Stomach (tissue), 9 donors: ENCODE results near the gene ALKAL2. TPM values are rescaled to one million over a fixed set of nuclear protein-coding genes. Genes with fewer than 3 reads are reported as not detected.

Experiments used
- DNase-seq, 2 donors: peaks; one replicate each; pipeline versions ENCODE4 v3.0.0 to v3.0.0-alpha.2; 2013 to 2019
- H3K27ac ChIP-seq, 5 donors: fragments of 200-600 bp in 4 of 5; sonication (generic) in 4 of 5; one replicate each; pipeline ENCODE4 v1.5.1; 2013 to 2019; ENCODE audit warnings: mild to moderate bottlenecking in 1 of 5, moderate library complexity in 1 of 5
- H3K27me3 ChIP-seq, 3 donors: fragments of 200-600 bp; sonication (generic); one replicate each; pipeline ENCODE4 v1.5.1; 2017 to 2019; ENCODE audit warnings: mixed run types in 1 of 3
- H3K36me3 ChIP-seq, 4 donors: fragments of 200-600 bp; sonication (generic); 1 replicate in 3 of 4; 2 replicates in 1 of 4; pipeline ENCODE4 v1.5.1; 2016 to 2019
- H3K4me1 ChIP-seq, 4 donors: fragments of 200-600 bp; sonication (generic); one replicate each; pipeline ENCODE4 v1.5.1; 2016 to 2019
- H3K4me3 ChIP-seq, 4 donors: fragments of 200-600 bp; sonication (generic) in 3 of 4; one replicate each; pipeline ENCODE4 v1.5.1; 2016 to 2019; ENCODE audit warnings: mild to moderate bottlenecking in 1 of 4
- H3K9me3 ChIP-seq, 4 donors: fragments of 200-600 bp; sonication (generic); one replicate each; pipeline ENCODE4 v1.5.1; 2016 to 2019
- EP300 ChIP-seq: sonication (generic); formaldehyde crosslinking; IDR thresholded peaks from one replicate; pipeline ENCODE4 v1.6.1; 2017; ENCODE audit warnings: antibody characterized with exemption
- POLR2A ChIP-seq, 4 donors: fragments of 450-650 bp; IDR thresholded peaks; one replicate each; pipeline ENCODE4 v1.6.1; 2016; ENCODE audit warnings: antibody characterized with exemption in 4 of 4, control low read depth in 2 of 4, mild to moderate bottlenecking in 1 of 4, moderate library complexity in 1 of 4
- POLR2AphosphoS5 ChIP-seq, 3 donors: sonication (generic); formaldehyde crosslinking; IDR thresholded peaks; one replicate each; pipeline ENCODE4 v1.6.1; 2016; ENCODE audit warnings: antibody characterized with exemption in 3 of 3
- whole genome bisulfite sequencing, 5 donors: extraction: QIAGEN DNeasy Blood & Tissue Kit in 3 of 5; methylation state at CpG; one replicate each; pipeline versions ENCODE4 v1.1.5 to v1.1.7; 2013 to 2018; 5-methylcytosine and 5-hydroxymethylcytosine counted together
- intact Hi-C: fragments of 100-400 bp; cut with DNase I; formaldehyde crosslinking; loops from one replicate; pipeline ENCODE4 v1.15.1; 2023; ENCODE audit warnings: low total_unique reads
- polyA plus RNA-seq, 3 donors: library from polyadenylated mRNA; stranded (reverse); fragments of 200-250 nt; gene quantifications; one replicate each; pipeline ENCODE4 v1.2.3, GENCODE V29; 2013
- total RNA-seq, 5 donors: library from RNA; depleted of rRNA; stranded (reverse); fragments of >200 nt; gene quantifications; one replicate each; pipeline versions ENCODE4 v1.1.0 to v1.2.3, GENCODE V29; 2014 to 2016
- TF ChIP-seq, protein P1 (sequence below), 7 experiments: fragments of 450-650 bp in 4 of 7; fragments of 200-600 bp in 3 of 7; sonication (generic) in 3 of 7; IDR thresholded peaks; one replicate each; pipeline ENCODE4 v1.5.1; 2016 to 2019; ENCODE audit warnings: antibody characterized with exemption in 7 of 7, control low read depth in 2 of 7, mild to moderate bottlenecking in 1 of 7
- donor health status: healthy with polysubstance abuse.
- donor health status: Bipolar disorder and iron deficiency.
- donor health status: healthy.

The ALKAL2 gene
- total and polyA plus RNA-seq, 8 donors, result 0.45 to 29.8 (median 10.5) TPM

DNA sequence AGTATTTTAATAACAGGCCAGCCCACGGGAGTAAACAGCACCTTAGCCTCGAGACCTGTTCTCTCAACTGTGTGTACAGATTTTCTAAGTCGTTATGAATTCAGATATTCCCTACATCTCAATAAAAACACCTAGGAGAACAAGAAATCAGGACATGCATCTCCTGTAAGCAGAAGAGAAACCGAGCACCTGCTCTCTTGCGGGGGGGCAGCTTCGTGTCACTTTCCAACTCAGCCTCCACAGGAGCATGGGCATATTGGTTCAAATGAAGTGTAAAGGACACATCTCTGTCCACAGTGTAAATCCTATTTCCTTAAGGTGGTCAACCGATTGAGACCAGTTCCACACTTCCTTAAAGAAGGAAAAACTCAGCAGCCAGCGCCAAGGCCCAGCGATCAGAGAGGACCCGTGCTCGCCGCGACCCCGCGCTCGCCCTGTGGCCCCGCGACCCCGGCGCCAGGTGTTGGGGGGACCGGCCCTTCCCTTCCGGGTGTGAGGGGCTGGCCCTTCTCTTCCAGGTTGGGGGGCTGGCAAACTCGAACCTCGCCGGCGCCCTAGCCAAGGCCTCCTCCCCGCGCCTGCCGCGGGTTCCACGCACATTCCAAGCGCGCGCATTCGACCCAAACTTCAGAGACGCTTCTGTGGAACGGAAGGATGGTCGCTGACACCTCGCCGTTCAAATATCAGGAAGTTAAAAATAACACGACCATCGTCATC is 24.7 kb downstream of the ALKAL2 start:
- Histone ChIP-seq H3K9me3 (no peaks in the 10 kb centered on the region), H3K27me3 (no peaks in the 10 kb centered on the region), H3K36me3 (peaks cover 0 to 6% (median 0%) of the 10 kb centered on the region in 4 donors), H3K4me3 (peak overlapping the region; percentile 61 to 93 (median 78)), H3K4me1 (peaks cover 39 to 66% (median 62%) of the 10 kb centered on the region in 4 donors), H3K27ac (peak overlapping the region; percentile 92 to 97 (median 95))
- 15 to 31% (median 19%) methylated on average over 19 to 42 of the region's 42 CpGs for WGBS, 5 donors
- no peak for TF ChIP-seq POLR2AphosphoS5 (IDR thresholded peaks at IDR 0.05)
- peak in 1 of 2 donors; percentile 42 for DNase-seq
- intact Hi-C loops, result no loop called here

DNA sequence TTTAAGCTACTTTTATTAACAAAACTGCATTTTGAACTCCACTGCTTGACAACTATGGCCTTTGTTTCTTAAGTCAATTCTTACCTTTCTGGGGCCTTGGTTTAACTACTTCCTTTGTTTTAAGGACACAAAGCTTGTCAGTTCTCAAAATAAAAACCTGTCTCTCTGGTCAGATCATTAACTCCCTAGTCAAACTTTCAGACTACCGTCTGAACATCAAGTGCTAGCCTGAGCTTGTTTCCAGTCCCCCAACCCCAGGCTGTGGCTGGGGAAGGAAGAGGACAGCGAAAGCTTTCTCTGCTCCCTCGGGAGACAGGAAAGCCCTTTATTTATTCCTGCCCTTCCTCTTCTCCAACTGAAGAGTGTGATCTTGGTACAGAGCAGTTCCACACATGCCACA is 25.8 kb downstream of the ALKAL2 start:
- no peak for TF ChIP-seq POLR2AphosphoS5 (IDR thresholded peaks at IDR 0.05)
- TF ChIP-seq EP300, result no peak
- TF ChIP-seq POLR2A (IDR thresholded peaks at IDR 0.05), result no peak
- H3K9me3 ChIP-seq, result peaks cover 0 to 6% (median 0%) of the 10 kb centered on the region in 4 donors
- H3K27ac ChIP-seq, result peak overlapping the region; percentile 72 to 97 (median 94)
- DNase-seq, result peak in 1 of 2 donors; percentile 26
- intact Hi-C loops, result no loop called here
- peaks cover 39 to 57% (median 53%) of the 10 kb centered on the region in 4 donors for H3K4me1 ChIP-seq
- peak overlapping the region in 2 of 4 donors; percentile 2 to 6 for H3K4me3 ChIP-seq
- 16 to 39% (median 30%) methylated on average over 3 of the region's 3 CpGs for WGBS, 5 donors
- peaks cover 0 to 6% (median 0%) of the 10 kb centered on the region in 4 donors for H3K36me3 ChIP-seq
- H3K27me3 ChIP-seq, result no peaks in the 10 kb centered on the region

DNA sequence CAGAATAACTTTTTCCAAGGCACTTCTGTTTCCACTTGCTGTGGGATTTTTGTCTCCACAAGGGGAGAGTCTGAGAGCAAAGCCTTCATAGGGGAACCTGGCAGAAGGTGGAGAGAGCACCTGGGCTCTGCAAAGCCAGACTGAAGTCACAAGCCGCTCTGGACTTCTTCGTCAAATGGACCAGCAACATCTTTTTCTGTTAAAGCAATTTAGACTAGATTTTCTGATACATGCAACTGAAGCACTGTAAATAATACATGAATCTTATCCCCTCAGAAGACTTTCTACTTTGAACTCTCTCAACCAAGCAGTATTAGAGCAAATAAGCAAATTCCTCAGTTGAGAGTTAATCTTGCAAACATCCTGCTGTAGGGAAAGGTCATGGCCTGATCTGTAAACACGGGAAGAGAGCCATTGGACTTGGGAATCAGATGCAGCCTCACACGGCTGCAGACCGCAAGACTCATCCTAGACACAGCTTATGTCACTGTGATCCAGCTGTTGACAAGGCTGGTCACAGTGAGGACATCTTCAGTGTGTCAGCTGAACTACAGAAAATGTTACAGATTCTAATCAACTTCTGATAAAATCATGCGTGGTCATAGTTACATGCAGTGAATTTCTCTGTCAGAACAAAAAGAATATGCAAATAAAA is 27.3 kb downstream of the ALKAL2 start:
- intact Hi-C loops, result no loop called here
- peaks cover 0 to 6% (median 0%) of the 10 kb centered on the region in 4 donors for H3K9me3 ChIP-seq
- H3K4me1 ChIP-seq, result peaks cover 25 to 42% (median 38%) of the 10 kb centered on the region in 4 donors
- peak overlapping the region in 2 of 5 donors; percentile 4 to 12 for H3K27ac ChIP-seq
- no peak overlapping the region for H3K4me3 ChIP-seq
- peak in 1 of 3 donors; percentile 54 for TF ChIP-seq POLR2AphosphoS5 (IDR thresholded peaks at IDR 0.05)
- no peak for TF ChIP-seq POLR2A (IDR thresholded peaks at IDR 0.05)
- TF ChIP-seq, protein P1, sequence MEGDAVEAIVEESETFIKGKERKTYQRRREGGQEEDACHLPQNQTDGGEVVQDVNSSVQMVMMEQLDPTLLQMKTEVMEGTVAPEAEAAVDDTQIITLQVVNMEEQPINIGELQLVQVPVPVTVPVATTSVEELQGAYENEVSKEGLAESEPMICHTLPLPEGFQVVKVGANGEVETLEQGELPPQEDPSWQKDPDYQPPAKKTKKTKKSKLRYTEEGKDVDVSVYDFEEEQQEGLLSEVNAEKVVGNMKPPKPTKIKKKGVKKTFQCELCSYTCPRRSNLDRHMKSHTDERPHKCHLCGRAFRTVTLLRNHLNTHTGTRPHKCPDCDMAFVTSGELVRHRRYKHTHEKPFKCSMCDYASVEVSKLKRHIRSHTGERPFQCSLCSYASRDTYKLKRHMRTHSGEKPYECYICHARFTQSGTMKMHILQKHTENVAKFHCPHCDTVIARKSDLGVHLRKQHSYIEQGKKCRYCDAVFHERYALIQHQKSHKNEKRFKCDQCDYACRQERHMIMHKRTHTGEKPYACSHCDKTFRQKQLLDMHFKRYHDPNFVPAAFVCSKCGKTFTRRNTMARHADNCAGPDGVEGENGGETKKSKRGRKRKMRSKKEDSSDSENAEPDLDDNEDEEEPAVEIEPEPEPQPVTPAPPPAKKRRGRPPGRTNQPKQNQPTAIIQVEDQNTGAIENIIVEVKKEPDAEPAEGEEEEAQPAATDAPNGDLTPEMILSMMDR (IDR thresholded peaks at IDR 0.05), result no peak
- no peak for TF ChIP-seq EP300
- WGBS, 5 donors, result 17 to 37% (median 29%) methylated on average over 6 of the region's 6 CpGs
- peak in 1 of 2 donors; percentile 63 for DNase-seq
- peaks cover 0 to 6% (median 0%) of the 10 kb centered on the region in 4 donors for H3K36me3 ChIP-seq
- H3K27me3 ChIP-seq, result no peaks in the 10 kb centered on the region

DNA sequence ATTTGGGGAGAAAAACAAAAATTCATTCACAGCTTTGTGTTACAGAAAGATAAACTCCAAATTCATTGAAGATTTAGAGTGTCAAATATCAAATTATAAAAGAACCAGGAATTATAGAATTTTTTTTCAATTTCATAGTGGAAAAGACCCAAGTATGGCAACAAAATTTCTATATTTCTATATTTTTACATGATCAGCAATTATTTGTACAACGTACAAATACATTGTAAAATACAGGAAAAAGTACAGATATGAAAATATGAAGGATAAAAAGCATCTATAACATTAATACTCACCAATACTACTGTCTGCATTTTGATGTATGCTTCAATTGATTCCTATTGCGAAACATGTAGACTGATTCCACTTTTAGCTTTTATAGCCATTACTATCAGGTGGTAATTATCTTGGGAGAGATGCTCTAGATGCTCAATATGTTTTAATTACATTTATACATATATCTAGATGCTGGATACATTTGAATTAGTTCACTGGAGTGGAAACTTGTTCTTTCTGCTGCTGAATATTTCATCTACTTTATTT is 28.0 kb downstream of the ALKAL2 start:
- intact Hi-C loops, result no loop called here
- Histone ChIP-seq H3K9me3 (peaks cover 0 to 6% (median 0%) of the 10 kb centered on the region in 4 donors), H3K27ac (no peak overlapping the region), H3K27me3 (no peaks in the 10 kb centered on the region), H3K4me3 (no peak overlapping the region), H3K36me3 (peaks cover 0 to 6% (median 0%) of the 10 kb centered on the region in 4 donors), H3K4me1 (peaks cover 22 to 36% (median 33%) of the 10 kb centered on the region in 4 donors)
- DNase-seq, result no peak
- 92 to 98% (median 97%) methylated on average over 2 of the region's 2 CpGs for WGBS, 5 donors
- TF ChIP-seq POLR2AphosphoS5 (IDR thresholded peaks at IDR 0.05), result no peak

DNA sequence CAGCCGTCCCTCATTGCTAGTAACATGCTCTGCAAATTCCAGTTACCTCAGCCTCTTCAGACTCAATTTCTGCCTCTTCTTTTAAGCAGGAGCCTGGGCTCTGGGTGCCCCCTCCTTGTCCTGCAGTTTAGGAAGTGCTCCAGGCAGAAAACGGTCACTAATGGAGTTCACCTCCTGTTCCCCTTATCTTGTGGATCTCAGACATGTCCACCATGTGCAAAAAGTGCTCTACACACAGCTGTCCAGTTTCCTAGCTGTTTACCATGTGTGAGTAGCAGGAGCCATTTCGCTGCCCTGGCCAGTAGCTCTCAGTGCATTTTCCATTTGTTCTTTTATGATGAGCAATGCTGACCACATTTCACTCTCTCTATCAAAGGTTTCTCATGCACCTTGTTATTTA is 29.0 kb downstream of the ALKAL2 start:
- TF ChIP-seq POLR2A (IDR thresholded peaks at IDR 0.05) (no peak), EP300 (no peak)
- 74 to 88% (median 77%) methylated on average over 3 of the region's 3 CpGs for WGBS, 5 donors
- Histone ChIP-seq H3K4me3 (no peak overlapping the region), H3K27ac (no peak overlapping the region), H3K27me3 (no peaks in the 10 kb centered on the region), H3K36me3 (peaks cover 0 to 6% (median 0%) of the 10 kb centered on the region in 4 donors), H3K9me3 (peaks cover 0 to 6% (median 0%) of the 10 kb centered on the region in 4 donors), H3K4me1 (peaks cover 22 to 36% (median 30%) of the 10 kb centered on the region in 4 donors)
- no peak for DNase-seq
- intact Hi-C loops, result no loop called here

DNA sequence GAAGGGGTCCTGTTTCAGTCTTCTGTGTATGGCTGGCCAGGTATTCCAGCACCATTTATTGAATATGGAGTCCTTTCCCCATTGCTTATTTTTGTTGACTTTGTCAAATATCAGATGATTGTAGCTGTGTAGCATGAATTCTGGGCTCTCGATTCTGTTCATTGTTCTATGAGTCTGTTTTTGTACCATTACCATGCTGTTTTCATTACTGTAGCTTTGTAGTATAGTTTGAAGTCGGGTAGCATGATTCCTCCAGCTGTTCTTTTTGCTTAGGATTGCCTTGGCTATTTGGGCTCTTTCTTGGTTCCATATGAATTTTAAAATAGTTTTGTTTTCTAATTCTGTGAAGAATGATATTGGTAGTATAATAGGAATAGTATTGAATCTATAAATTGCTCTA is 30.0 kb downstream of the ALKAL2 start:
- Histone ChIP-seq H3K4me3 (no peak overlapping the region), H3K4me1 (peaks cover 15 to 27% (median 20%) of the 10 kb centered on the region in 4 donors), H3K9me3 (peaks cover 0 to 6% (median 0%) of the 10 kb centered on the region in 4 donors), H3K36me3 (peaks cover 0 to 6% (median under 1%) of the 10 kb centered on the region in 4 donors), H3K27ac (no peak overlapping the region), H3K27me3 (no peaks in the 10 kb centered on the region)
- TF ChIP-seq, protein P1 (IDR thresholded peaks at IDR 0.05), result no peak
- TF ChIP-seq EP300, result no peak
- TF ChIP-seq POLR2AphosphoS5 (IDR thresholded peaks at IDR 0.05), result no peak
- TF ChIP-seq POLR2A (IDR thresholded peaks at IDR 0.05), result no peak
- intact Hi-C loops, result no loop called here
- DNase-seq, result no peak
- 93 to 100% (median 96%) methylated on average over 2 of the region's 2 CpGs for WGBS, 5 donors
